Testis (tissue), 3 donors: ENCODE measurements around the gene ZBTB12. TPM values are rescaled to one million over a fixed set of nuclear protein-coding genes. Genes with fewer than 3 reads are reported as not detected.
"Not testable (repeated sequence)": the region's sequence is repeated elsewhere in the genome, so short reads cannot be mapped to it uniquely, and the experiment has no call there.

ENCODE experiments used
- DNase-seq: peaks from one replicate; pipeline ENCODE4 v3.0.0-alpha.2; 2019
- H3K27ac ChIP-seq, 2 donors: fragments of 200-600 bp; sonication (generic); one replicate each; pipeline ENCODE4 v1.5.1; 2019
- H3K27me3 ChIP-seq: fragments of 200-600 bp; sonication (generic); one replicate; pipeline ENCODE4 v1.5.1; 2019
- H3K36me3 ChIP-seq: fragments of 200-600 bp; sonication (generic); one replicate; pipeline ENCODE4 v1.5.1; 2017; ENCODE audit warnings: low read depth; ENCODE audit errors: missing control alignments
- H3K4me1 ChIP-seq: fragments of 200-600 bp; sonication (generic); one replicate; pipeline ENCODE4 v1.5.1; 2019
- H3K4me3 ChIP-seq, 2 donors: fragments of 200-600 bp; sonication (generic); one replicate each; pipeline ENCODE4 v1.5.1; 2017 to 2019
- H3K9me3 ChIP-seq: fragments of 200-600 bp; sonication (generic); one replicate; pipeline ENCODE4 v1.5.1; 2017
- POLR2A ChIP-seq: fragments of 450-650 bp; IDR thresholded peaks from one replicate; pipeline ENCODE4 v1.6.1; 2017; ENCODE audit warnings: antibody characterized with exemption, mild to moderate bottlenecking, moderate library complexity
- WGBS, 2 donors: methylation state at CpG; one replicate each; pipeline ENCODE4 v1.1.5; 2018; 5-methylcytosine and 5-hydroxymethylcytosine counted together
- intact Hi-C: fragments of 100-400 bp; cut with DNase I; formaldehyde crosslinking; loops from one replicate; pipeline ENCODE4 v1.15.1; 2023; ENCODE audit warnings: low total_unique reads
- polyA plus RNA-seq: library from polyadenylated mRNA; stranded (reverse); fragments of 350-450 nt; fragmentation: Illumina TruSeq; extraction: RNeasy Lipid Tissue Mini Kit (QIAGEN cat#74804); gene quantifications from one replicate; pipeline ENCODE4 v1.2.3, GENCODE V29; 2014; ENCODE audit warnings: low read depth, low replicate concordance; ENCODE audit not compliant: insufficient read depth
- total RNA-seq, 2 donors: library from RNA; depleted of rRNA; stranded (reverse); fragments of >200 nt; gene quantifications; one replicate each; pipeline ENCODE4 v1.2.3, GENCODE V29; 2016
- TF ChIP-seq, protein P1 (sequence below), 3 experiments: fragments of 450-650 bp in 2 of 3; fragments of 200-600 bp in 1 of 3; sonication (generic) in 1 of 3; IDR thresholded peaks; one replicate each; pipeline ENCODE4 v1.5.1; 2016 to 2019; ENCODE audit warnings: antibody characterized with exemption in 3 of 3, mild to moderate bottlenecking in 2 of 3, moderate library complexity in 1 of 3

ZBTB12 gene
- total and polyA plus RNA-seq, 3 donors from 2014 or later, result 5.3 to 6.3 (median 5.6) TPM

DNA sequence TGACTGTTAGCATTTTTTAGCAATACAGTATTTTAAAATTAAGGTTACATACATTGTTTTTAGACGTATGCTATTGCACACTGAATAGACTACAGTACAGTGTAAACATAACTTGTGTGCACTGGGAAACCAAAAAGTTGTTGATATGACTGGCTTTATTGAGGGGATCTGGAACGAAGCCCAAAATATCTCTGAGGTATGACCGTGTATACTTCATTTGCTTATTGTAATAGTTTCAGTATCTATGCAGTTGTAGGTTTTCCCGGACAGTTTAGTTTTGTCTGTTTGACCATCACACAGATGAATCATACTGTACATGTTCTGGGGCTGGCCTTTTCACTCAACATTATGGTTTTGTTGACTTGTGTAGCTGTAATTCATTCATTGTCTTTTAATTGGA is 6.9 kb upstream of the ZBTB12 start:
- intact Hi-C loops, result no loop called here
- Histone ChIP-seq H3K4me1 (peaks cover 11% of the 10 kb centered on the region), H3K4me3 (no peak overlapping the region), H3K9me3 (no peaks in the 10 kb centered on the region), H3K27me3 (no peaks in the 10 kb centered on the region), H3K36me3 (no peaks in the 10 kb centered on the region), H3K27ac (no peak overlapping the region)
- no peak for DNase-seq
- TF ChIP-seq, protein P1, sequence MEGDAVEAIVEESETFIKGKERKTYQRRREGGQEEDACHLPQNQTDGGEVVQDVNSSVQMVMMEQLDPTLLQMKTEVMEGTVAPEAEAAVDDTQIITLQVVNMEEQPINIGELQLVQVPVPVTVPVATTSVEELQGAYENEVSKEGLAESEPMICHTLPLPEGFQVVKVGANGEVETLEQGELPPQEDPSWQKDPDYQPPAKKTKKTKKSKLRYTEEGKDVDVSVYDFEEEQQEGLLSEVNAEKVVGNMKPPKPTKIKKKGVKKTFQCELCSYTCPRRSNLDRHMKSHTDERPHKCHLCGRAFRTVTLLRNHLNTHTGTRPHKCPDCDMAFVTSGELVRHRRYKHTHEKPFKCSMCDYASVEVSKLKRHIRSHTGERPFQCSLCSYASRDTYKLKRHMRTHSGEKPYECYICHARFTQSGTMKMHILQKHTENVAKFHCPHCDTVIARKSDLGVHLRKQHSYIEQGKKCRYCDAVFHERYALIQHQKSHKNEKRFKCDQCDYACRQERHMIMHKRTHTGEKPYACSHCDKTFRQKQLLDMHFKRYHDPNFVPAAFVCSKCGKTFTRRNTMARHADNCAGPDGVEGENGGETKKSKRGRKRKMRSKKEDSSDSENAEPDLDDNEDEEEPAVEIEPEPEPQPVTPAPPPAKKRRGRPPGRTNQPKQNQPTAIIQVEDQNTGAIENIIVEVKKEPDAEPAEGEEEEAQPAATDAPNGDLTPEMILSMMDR (IDR thresholded peaks at IDR 0.05), result no peak
- no peak for TF ChIP-seq POLR2A
- WGBS, 2 donors, result 69 to 72% methylated on average over 4 of the region's 4 CpGs

DNA sequence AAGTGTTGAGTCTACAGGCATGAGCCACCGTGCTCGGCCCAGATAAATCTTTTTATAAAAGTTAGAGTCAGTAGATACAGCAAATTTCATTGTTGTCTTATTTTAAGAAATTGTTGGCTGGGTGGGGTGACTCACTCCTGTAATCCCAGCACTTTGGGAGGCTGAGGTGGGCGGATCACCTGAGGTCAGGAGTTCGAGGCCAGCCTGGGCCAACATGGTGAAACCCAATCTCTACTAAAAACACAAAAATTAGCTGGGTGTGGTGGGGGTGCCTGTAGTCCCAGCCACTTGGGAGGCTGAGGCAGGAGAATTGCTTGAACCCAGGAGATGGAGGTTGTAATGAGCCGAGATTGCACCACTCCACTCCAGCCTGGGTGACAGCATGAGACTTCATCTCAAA is 6.4 kb upstream of the ZBTB12 start:
- H3K4me1 ChIP-seq, result peaks cover 17% of the 10 kb centered on the region
- H3K27ac ChIP-seq, H3K9me3 ChIP-seq, H3K27me3 ChIP-seq, H3K4me3 ChIP-seq, H3K36me3 ChIP-seq, DNase-seq, intact Hi-C loops: not testable (repeated sequence)
- WGBS, 2 donors, result 86 to 88% methylated on average over 5 of the region's 5 CpGs

DNA sequence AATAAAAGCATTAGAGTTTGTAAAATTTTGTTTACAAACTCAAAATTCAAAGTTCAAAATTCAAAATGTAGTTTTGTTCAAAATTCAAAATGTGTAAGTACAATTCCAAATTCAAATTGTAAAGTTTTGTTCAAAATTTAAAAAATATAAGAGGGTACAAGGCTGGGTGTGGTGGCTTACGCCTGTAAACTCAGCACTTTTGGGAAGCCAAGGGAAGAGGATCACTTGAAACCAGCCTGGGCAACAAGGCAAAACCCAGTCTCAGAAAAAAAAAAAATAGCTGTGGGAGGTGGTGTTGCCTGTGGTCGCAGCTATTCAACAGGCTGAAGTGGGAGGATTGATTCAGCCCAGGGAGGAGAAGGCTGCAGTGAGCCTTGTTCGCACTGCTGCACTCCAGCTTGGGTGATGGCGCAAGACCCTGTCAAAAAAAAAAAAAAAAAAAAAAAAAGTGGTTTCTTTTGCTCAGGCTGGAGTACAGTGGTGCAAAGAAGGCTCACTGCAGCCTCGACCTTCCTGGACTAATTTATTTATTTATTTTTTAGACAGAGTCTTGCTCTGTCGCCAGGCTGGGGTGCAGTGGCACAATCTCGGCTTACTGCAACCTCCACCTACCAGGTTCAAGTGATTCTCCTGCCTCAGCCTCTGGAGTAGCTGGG is 5.4 kb upstream of the ZBTB12 start:
- H3K4me1 ChIP-seq, result peaks cover 24% of the 10 kb centered on the region
- H3K27me3 ChIP-seq, result no peaks in the 10 kb centered on the region
- no peaks in the 10 kb centered on the region for H3K9me3 ChIP-seq
- H3K4me3 ChIP-seq, result no peak overlapping the region
- intact Hi-C loops, result no loop called here
- no peaks in the 10 kb centered on the region for H3K36me3 ChIP-seq
- H3K27ac ChIP-seq, result no peak overlapping the region
- DNase-seq, result peak; percentile 57
- TF ChIP-seq POLR2A, result no peak
- TF ChIP-seq, protein P1 (IDR thresholded peaks at IDR 0.05), result no peak
- WGBS, 2 donors, result 51 to 59% methylated on average over 7 of the region's 7 CpGs

DNA sequence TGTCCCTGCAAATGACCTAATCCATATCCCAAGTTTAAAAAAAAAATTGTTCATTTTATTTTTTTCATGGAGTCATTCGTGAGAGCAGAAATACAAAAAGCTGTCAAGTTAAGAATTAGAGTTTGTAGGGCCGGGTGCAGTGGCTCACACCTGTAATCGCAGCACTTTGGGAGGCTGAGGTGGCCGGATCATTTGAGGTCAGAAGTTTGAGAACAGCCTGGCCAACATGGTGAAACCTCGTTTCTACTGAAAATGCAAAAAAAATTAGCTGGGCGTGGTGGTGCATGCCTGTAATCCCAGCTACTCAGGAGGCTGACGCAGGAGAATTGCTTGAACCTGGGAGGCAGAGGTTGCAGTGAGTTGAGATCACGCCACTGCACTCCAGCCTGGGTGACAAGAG is 4.8 kb upstream of the ZBTB12 start:
- H3K36me3 ChIP-seq, H3K27ac ChIP-seq, H3K9me3 ChIP-seq, intact Hi-C loops, H3K27me3 ChIP-seq, H3K4me3 ChIP-seq, DNase-seq: not testable (repeated sequence)
- WGBS, 2 donors, result 81 to 84% methylated on average over 8 of the region's 8 CpGs
- peaks cover 24% of the 10 kb centered on the region for H3K4me1 ChIP-seq

DNA sequence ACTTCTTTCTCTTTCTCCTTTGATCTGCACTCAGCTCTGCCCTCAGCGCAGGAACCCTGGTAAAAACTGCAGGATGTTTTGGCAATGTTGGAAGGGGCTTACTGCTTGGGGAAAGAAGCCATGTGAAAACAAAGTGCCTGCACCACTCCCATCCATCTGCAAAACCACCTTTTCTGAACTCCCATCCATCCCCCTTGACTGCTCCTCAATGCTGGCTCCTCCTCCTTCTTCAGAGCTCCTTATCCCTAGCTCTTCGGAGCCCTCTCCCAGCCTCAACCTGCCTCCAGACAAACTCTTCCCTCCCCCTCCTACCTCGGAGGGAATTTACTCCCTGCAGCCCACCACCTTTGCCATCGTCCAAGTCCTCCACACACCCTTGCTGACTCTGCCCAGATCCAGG is 4.2 kb upstream of the ZBTB12 start:
- H3K36me3 ChIP-seq, result no peaks in the 10 kb centered on the region
- peaks cover 28% of the 10 kb centered on the region for H3K4me1 ChIP-seq
- intact Hi-C loops, result no loop called here
- no peaks in the 10 kb centered on the region for H3K27me3 ChIP-seq
- no peak overlapping the region for H3K27ac ChIP-seq
- H3K4me3 ChIP-seq, result no peak overlapping the region
- no peak for TF ChIP-seq POLR2A
- TF ChIP-seq, protein P1 (IDR thresholded peaks at IDR 0.05), result no peak
- no peak for DNase-seq
- no peaks in the 10 kb centered on the region for H3K9me3 ChIP-seq
- WGBS, 2 donors, result 52 to 57% methylated on average over 4 of the region's 4 CpGs

DNA sequence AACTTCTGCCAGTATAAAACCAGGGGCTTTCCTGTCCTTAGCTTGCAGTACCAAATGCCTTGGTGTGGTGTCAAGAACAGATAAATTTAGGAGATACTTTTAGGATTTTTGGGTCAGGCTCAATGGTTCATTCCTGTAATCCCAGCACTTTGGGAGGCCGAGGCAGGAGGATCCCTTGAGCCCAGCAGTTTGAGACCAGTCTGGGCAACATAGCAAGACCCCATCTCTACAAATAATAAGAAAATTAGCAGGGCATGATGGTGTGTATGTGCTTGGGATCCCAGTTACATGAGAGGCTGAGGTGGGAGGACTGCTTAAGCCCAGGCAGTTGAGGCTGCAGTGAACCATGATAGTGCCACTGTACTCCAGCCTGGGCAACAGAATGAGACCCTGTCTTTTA is 3.2 kb upstream of the ZBTB12 start:
- Histone ChIP-seq H3K4me1 (peaks cover 39% of the 10 kb centered on the region), H3K27ac (no peak overlapping the region), H3K4me3 (no peak overlapping the region), H3K27me3 (no peaks in the 10 kb centered on the region), H3K36me3 (no peaks in the 10 kb centered on the region), H3K9me3 (no peaks in the 10 kb centered on the region)
- WGBS, 2 donors, result 86 to 97% methylated on average over 1 of the region's 1 CpG
- no peak for TF ChIP-seq POLR2A
- TF ChIP-seq, protein P1 (IDR thresholded peaks at IDR 0.05), result no peak
- no peak for DNase-seq
- intact Hi-C loops, result no loop called here
